Cardiac muscle cell (in vitro differentiated cells and primary cell): Measurements from ENCODE around the gene CAMSAP2. TPM values are rescaled to one million over a fixed set of nuclear protein-coding genes. Genes with fewer than 3 reads are reported as not detected.

Experiments used
- DNase-seq, 2 donors: peaks; one replicate each; pipeline versions ENCODE4 v3.0.0 to v3.0.0-alpha.2; 2010 to 2017; ENCODE audit warnings: low read depth in 1 of 2, low spot score in 1 of 2
- H3K27ac ChIP-seq: fragments of 200-600 bp; sonication (generic); 2 replicates; pipeline ENCODE4 v1.5.1; 2016
- H3K27me3 ChIP-seq: fragments of 200-600 bp; sonication (generic); 2 replicates; pipeline ENCODE4 v1.6.0; 2016; ENCODE audit warnings: control low read depth
- H3K36me3 ChIP-seq: fragments of 200-600 bp; sonication (generic); 2 replicates; pipeline ENCODE4 v1.5.1; 2016; ENCODE audit warnings: control low read depth
- H3K4me1 ChIP-seq: fragments of 200-600 bp; sonication (generic); 2 replicates; pipeline ENCODE4 v1.8.1; 2017; ENCODE audit warnings: low read depth, mild to moderate bottlenecking, mixed run types
- H3K4me3 ChIP-seq: fragments of 200-600 bp; sonication (generic); 2 replicates; pipeline ENCODE4 v1.5.1; 2016; ENCODE audit warnings: mild to moderate bottlenecking
- H3K9me3 ChIP-seq: fragments of 200-600 bp; sonication (generic); 2 replicates; pipeline ENCODE4 v1.5.1; 2017; ENCODE audit warnings: low read depth, mild to moderate bottlenecking, control low read depth
- polyA plus RNA-seq: library from polyadenylated mRNA; unstranded; fragments of >200 nt; fragmentation: Nextera tagmentation; extraction: Ambion mirVana; gene quantifications from 2 replicates; pipeline ENCODE4 v1.2.1, GENCODE V29; 2016
- total RNA-seq: library from RNA; depleted of rRNA; stranded (reverse); fragments of >200 nt; gene quantifications from 2 replicates; pipeline ENCODE4 v1.2.3, GENCODE V29; 2016
- TF ChIP-seq, protein P1 (sequence below): IDR thresholded peaks from 2 replicates; pipeline ENCODE4 v1.5.1; 2012; ENCODE audit warnings: low read depth, mild to moderate bottlenecking, low read length

CAMSAP2 gene
- total and polyA plus RNA-seq, 2 experiments from 2014 or later = 12.6 to 22.8 TPM

DNA sequence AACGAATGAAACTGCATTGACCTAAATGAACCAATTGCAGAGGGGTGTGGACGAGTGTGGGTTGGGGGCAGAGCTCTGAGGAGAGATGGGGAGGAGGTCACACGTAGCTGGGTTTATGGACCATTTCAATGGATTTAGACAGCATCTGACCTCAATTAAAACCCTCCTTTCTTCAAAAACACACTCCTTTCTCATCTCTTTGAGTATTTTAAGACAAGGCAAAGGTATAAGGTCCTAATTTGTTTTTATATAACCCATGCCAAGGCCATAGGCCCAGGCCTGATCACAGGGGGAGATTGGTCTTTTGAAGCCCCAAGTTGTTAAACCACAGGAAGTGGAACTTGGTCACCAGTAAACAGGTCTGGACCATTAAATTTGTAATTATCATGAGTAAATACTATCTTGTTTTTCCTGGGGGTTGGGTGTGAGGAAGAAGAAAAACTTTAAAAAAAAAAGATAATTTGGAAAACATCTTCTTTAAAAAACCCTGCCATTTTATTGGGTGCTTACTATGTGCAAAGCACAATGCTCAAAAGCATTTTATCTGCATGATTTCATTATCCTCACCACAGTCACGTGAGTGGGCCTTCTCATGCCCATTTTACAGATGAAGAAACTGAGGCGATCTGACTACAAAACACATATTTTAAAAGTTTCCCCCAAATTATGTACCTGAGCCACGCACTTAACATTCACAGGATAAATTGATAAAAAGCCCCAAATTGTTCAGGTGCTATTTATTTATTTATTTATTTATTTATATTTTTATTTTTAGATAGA, 147.1 kb downstream of the CAMSAP2 start:
- Histone ChIP-seq H3K9me3 (no peaks in the 10 kb centered on the region), H3K4me1 (peaks cover 4% of the 10 kb centered on the region), H3K27me3 (no peaks in the 10 kb centered on the region), H3K36me3 (no peaks in the 10 kb centered on the region), H3K27ac (no peak overlapping the region), H3K4me3 (no peak overlapping the region)
- DNase-seq = no peak
- TF ChIP-seq, protein P1, sequence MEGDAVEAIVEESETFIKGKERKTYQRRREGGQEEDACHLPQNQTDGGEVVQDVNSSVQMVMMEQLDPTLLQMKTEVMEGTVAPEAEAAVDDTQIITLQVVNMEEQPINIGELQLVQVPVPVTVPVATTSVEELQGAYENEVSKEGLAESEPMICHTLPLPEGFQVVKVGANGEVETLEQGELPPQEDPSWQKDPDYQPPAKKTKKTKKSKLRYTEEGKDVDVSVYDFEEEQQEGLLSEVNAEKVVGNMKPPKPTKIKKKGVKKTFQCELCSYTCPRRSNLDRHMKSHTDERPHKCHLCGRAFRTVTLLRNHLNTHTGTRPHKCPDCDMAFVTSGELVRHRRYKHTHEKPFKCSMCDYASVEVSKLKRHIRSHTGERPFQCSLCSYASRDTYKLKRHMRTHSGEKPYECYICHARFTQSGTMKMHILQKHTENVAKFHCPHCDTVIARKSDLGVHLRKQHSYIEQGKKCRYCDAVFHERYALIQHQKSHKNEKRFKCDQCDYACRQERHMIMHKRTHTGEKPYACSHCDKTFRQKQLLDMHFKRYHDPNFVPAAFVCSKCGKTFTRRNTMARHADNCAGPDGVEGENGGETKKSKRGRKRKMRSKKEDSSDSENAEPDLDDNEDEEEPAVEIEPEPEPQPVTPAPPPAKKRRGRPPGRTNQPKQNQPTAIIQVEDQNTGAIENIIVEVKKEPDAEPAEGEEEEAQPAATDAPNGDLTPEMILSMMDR = no peak

DNA sequence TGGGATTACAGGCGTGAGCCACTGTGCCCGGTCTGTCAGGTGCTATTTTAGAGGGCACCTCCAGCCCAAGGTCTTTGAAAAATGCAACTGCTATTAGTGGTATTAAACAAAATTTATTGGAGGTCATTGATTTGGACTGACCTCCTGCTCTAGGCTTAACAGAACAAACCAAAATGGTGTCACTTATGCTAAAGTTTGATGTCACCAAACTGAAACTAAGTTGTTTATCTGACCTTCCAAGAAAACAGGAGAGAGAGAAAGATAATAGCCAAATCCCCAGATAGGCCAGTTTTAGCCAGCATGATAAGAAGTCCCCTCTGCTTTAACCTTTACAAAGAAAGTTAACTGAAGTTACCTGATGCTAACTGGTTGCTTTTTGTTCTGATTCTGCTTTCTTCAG, 147.9 kb downstream of the CAMSAP2 start:
- H3K36me3 ChIP-seq = no peaks in the 10 kb centered on the region
- no peak overlapping the region for H3K27ac ChIP-seq
- no peaks in the 10 kb centered on the region for H3K9me3 ChIP-seq
- no peak for DNase-seq
- no peaks in the 10 kb centered on the region for H3K27me3 ChIP-seq
- H3K4me1 ChIP-seq = peaks cover 4% of the 10 kb centered on the region
- TF ChIP-seq, protein P1 = no peak
- no peak overlapping the region for H3K4me3 ChIP-seq

DNA sequence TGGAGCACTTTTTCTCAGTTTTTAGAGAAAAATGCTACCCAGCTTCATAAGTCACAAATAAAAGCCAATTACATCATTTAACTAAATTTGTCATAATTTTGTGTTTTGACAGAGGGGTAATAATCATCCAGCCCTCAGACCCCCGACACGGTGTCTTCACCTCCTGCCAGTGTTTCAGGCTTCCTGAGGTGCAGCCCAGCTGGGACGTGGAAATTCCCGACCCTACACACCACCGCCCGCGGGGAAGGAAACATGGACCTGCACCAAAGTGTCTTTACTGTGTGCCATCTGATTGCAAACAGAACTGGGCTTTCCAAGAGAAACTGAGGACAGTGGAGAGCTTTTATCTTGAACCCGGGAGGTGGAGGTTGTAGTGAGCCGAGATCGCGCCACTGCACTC, 148.3 kb downstream of the CAMSAP2 start:
- no peak for DNase-seq
- no peaks in the 10 kb centered on the region for H3K36me3 ChIP-seq
- no peak overlapping the region for H3K4me3 ChIP-seq
- TF ChIP-seq, protein P1 = no peak
- peaks cover 6% of the 10 kb centered on the region for H3K4me1 ChIP-seq
- no peaks in the 10 kb centered on the region for H3K27me3 ChIP-seq
- no peaks in the 10 kb centered on the region for H3K9me3 ChIP-seq
- H3K27ac ChIP-seq = no peak overlapping the region

DNA sequence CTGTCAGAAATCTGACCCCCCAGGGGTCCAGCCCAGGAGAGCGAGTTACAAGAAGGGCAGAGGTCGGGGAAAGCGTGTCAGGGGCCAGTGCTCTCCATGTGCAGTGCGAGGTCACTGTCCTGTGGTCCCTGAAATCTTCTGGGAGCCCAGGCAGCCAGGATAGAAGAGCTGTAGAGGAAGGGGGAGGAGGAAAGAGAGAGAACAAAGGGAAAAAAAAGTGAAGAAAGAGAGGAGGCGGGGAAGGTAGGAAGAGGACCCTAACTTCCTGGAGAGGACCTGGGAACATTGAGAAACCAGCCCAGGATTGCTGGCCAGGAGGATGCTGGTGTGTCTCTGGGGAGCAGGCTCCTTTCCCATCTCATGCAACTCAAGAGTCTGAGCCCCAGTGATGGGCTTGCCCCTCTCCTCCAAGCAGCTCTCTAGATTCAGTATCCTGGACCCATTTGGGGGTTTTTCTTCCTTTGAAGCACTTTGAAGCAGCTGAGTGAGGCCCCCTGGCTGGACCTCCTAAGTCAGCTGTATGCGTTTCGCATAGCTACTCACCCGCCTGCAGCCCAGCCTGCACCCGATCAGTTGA, 149.2 kb downstream of the CAMSAP2 start:
- TF ChIP-seq, protein P1 = no peak
- no peak for DNase-seq
- no peak overlapping the region for H3K4me3 ChIP-seq

DNA sequence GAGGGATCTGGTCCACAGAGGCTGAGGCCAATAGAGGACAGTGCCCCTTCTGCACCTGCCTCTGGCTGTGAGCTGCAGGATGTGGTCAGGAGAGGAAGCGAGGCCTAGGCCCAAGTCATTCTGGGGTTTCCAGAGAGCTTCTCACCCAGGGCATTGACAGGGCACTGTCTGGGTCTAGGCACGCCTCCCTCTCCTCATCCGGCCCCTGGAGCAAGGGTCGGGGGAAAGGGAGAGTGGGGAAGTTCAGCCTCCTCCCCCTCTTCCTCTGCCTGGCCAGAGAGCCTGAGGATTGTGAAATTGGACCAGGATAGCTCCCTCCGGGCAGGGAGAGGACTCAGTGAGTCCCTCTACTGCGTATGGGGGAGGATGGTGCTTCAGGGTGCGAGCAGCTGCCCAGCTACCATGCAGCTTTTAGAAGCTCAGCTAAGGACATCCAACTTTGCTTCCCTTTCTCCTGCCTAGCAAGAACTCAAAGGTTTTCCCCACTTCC, 149.7 kb downstream of the CAMSAP2 start:
- TF ChIP-seq, protein P1 = no peak
- Histone ChIP-seq H3K27ac (no peak overlapping the region), H3K27me3 (no peaks in the 10 kb centered on the region), H3K4me1 (peaks cover 10% of the 10 kb centered on the region), H3K36me3 (no peaks in the 10 kb centered on the region), H3K9me3 (no peaks in the 10 kb centered on the region), H3K4me3 (no peak overlapping the region)
- DNase-seq = peak in 1 of 2 donors; percentile 36

More for the DNA sequence above, 149.2 kb downstream of the CAMSAP2 start:
- no peaks in the 10 kb centered on the region for H3K27me3 ChIP-seq
- no peaks in the 10 kb centered on the region for H3K9me3 ChIP-seq
- H3K27ac ChIP-seq = no peak overlapping the region
- peaks cover 10% of the 10 kb centered on the region for H3K4me1 ChIP-seq
- no peaks in the 10 kb centered on the region for H3K36me3 ChIP-seq
